ENCODE results near the gene PCDHA13.
"Not testable (repeated sequence)": the region's sequence is repeated elsewhere in the genome, so short reads cannot be mapped to it uniquely, and the experiment has no call there.

PCDHA13 gene, protein sequence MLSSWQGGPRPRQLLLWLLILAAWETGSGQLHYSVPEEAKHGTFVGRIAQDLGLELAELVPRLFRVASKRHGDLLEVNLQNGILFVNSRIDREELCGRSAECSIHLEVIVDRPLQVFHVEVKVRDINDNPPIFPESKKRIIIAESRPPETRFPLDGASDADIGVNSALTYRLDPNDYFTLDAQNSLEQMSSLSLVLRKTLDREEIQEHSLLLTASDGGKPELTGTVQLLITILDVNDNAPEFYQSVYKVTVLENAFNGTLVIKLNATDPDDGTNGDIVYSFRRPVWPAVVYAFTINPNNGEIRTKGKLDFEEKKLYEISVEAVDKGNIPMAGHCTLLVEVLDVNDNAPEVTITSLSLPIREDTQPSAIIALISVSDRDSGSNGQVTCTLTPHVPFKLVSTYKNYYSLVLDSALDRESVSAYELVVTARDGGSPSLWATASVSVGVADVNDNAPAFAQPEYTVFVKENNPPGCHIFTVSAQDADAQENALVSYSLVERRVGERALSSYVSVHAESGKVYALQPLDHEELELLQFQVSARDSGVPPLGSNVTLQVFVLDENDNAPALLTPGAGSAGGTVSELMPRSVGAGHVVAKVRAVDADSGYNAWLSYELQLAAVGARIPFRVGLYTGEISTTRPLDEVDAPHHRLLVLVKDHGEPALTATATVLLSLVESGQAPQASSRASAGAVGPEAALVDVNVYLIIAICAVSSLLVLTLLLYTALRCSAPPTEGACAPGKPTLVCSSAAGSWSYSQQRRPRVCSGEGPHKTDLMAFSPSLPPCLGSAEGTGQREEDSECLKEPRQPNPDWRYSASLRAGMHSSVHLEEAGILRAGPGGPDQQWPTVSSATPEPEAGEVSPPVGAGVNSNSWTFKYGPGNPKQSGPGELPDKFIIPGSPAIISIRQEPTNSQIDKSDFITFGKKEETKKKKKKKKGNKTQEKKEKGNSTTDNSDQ

DNA sequence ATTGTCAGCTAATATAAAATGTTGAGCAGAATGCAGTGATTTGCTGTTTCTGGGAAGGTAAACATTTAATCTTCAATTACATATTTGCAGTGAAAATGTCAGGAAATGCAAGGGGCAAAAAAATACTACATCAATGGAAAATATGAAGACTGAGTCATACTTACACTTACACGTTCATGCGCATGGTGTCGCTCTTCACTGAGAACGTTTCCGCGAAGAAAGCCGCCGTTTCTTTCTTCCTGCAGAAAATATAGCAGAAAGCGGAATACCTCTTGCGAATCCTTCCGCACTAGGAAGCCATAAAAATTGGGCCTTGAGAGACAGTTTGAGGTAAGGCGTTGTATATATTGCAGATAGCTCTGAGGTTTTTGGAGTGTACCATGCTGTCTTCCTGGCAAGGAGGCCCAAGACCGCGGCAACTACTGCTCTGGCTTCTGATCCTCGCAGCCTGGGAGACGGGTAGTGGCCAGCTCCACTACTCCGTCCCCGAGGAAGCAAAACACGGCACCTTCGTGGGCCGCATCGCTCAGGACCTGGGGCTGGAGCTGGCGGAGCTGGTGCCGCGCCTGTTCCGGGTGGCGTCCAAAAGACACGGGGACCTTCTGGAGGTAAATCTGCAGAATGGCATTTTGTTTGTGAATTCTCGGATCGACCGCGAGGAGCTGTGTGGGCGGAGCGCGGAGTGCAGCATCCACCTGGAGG lies at the start of gene PCDHA13:
TSS of gene PCDHA13 (plus strand) at position 236 of the 702 bp plus-strand sequence. CDS start at position 381, 145 bp downstream.
- no peak for DNase-seq

DNA sequence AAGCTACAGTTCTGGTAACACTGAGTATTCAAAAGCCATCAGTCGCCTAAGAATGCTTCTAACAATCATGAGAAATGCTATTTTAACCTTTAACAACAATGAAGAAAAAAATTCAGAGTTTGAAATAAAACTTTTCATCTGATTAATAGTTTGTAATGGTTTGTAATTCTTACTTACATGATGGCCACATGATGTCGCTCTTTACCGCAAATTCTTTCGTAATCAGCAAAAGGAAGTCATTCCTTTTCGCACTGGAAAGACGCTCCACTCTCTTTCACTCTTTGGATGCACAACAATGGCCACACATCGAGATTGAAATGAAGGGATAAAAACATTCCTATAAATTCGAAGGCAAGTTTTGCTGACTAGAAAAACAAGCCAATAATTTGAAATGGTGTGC lies 47.9 kb upstream of the PCDHA13 start, which contains the start of gene PCDHA7:
TSS of gene PCDHA7 (plus strand) at position 277 of the 400 bp plus-strand sequence. CDS start at position 392, 115 bp downstream.
- DNase-seq = no peak

DNA sequence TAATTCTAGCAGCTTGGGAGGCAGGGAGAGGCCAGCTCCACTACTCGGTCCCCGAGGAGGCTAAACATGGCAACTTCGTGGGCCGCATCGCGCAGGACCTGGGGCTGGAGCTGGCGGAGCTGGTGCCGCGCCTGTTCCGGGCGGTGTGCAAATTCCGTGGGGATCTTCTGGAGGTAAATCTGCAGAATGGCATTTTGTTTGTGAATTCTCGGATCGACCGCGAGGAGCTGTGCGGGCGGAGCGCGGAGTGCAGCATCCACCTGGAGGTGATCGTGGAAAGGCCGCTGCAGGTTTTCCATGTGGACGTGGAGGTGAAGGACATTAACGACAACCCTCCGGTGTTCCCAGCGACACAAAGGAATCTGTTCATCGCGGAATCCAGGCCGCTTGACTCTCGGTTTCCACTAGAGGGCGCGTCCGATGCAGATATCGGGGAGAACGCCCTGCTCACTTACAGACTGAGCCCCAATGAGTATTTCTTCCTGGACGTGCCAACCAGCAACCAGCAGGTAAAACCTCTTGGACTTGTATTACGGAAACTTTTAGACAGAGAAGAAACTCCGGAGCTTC lies 47.4 kb upstream of the PCDHA13 start:
- not testable (repeated sequence) for DNase-seq

DNA sequence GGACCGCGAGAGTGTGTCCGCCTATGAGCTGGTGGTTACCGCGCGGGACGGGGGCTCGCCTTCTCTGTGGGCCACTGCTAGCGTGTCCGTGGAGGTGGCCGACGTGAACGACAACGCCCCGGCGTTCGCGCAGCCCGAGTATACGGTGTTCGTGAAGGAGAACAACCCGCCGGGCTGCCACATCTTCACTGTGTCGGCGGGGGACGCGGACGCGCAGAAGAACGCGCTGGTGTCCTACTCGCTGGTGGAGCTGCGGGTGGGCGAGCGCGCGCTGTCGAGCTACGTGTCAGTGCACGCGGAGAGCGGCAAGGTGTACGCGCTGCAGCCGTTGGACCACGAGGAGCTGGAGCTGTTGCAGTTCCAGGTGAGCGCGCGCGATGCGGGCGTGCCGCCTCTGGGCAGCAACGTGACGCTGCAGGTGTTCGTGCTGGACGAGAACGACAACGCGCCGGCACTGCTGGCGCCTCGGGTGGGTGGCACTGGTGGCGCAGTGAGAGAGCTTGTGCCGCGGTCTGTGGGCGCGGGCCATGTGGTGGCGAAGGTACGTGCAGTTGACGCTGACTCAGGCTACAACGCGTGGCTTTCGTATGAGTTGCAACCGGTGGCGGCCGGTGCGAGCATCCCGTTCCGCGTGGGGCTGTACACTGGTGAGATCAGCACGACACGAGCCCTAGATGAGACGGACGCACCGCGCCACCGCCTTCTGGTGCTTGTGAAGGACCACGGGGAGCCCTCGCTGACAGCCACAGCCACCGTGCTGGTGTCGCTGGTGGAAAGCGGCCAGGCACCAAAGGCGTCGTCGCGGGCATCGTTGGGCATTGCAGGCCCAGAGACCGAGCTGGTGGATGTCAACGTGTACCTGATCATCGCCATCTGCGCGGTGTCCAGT lies 46.1 kb upstream of the PCDHA13 start:
- no peak for DNase-seq

DNA sequence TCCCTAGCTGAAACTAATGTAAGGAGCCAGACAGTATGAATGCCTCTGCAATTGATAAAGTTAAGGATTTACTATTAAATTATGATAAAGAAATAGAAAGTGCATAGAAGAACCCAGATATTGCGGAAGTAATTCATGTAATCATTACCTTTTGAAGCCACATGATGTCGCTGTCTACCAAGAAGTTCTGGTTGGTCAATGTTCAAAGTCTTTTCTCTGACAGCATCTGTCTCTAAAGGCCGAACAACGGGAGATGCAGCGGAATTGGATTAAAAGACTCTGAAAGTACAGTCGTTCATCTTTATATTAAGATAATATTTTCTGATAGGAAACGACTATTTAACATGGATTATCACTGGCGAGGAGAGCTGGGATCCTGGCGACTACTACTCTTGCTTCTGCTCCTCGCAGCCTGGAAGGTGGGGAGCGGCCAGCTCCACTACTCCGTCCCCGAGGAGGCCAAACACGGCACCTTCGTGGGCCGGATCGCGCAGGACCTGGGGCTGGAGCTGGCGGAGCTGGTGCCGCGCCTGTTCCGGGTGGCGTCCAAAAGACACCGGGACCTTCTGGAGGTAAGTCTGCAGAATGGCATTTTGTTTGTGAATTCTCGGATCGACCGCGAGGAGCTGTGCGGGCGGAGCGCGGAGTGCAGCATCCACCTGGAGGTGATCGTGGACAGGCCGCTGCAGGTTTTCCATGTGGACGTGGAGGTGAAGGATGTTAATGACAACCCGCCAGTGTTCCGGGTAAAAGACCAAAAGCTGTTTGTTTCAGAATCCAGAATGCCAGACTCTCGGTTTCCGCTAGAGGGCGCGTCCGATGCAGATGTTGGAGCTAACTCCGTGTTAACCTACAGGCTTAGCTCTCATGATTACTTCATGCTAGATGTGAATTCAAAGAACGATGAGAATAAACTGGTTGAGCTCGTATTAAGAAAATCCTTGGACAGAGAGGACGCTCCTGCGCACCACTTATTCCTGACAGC lies 40.7 kb upstream of the PCDHA13 start, which contains the start of gene PCDHA8:
TSS of gene PCDHA8 (plus strand) at position 210 of the 985 bp plus-strand sequence. CDS start at position 345, 135 bp downstream.
- no peak for DNase-seq

DNA sequence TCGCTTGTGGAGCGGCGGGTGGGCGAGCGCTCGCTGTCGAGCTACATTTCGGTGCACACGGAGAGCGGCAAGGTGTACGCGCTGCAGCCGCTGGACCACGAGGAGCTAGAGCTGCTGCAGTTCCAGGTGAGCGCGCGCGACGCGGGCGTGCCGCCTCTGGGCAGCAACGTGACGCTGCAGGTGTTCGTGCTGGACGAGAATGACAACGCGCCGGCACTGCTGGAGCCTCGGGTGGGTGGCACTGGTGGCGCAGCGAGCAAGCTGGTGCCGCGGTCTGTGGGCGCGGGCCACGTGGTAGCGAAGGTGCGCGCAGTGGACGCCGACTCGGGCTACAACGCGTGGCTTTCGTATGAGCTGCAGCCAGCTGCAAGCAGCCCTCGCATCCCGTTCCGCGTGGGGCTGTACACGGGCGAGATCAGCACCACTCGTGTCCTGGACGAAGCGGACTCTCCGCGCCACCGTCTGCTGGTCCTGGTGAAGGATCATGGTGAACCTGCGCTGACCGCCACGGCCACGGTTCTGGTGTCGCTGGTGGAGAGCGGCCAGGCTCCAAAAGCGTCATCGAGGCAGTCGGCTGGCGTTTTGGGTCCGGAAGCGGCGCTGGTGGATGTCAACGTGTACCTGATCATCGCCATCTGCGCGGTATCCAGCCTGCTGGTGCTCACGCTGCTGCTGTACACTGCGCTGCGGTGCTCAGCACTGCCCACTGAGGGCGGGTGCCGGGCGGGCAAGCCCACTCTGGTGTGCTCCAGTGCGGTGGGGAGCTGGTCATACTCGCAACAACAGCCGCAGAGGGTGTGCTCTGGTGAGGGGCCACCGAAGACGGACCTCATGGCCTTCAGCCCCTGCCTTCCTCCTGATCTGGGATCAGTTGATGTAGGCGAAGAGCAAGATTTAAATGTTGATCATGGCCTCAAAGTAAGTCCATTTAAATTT lies 38.9 kb upstream of the PCDHA13 start:
- no peak for DNase-seq

DNA sequence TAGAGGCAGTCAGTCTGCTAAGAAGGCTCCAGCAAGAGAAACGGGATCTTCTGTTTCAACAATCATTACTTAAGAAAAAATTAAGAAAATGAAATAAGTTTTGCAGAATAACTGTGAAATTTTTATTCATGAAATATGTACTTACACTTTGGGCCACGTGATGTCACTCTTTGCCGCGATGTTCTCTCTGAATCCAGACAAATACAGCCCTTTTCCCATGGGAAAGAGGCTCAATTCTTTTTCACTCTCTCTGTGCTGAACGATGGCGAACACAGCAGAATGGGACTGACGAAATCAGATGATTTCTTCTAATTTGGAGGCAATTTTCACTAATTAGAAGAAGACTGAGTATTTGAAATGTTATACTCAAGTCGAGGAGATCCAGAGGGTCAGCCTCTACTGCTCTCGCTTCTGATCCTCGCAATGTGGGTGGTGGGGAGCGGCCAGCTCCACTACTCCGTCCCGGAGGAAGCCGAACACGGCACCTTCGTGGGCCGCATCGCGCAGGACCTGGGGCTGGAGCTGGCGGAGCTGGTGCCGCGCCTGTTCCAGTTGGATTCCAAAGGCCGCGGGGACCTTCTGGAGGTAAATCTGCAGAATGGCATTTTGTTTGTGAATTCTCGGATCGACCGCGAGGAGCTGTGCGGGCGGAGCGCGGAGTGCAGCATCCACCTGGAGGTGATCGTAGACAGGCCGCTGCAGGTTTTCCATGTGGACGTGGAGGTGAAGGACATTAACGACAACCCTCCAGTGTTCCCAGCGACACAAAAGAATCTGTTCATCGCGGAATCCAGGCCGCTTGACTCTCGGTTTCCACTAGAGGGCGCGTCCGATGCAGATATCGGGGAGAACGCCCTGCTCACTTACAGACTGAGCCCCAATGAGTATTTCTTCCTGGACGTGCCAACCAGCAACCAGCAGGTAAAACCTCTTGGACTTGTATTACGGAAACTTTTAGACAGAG lies 33.5 kb upstream of the PCDHA13 start, which contains the start of gene PCDHA9:
TSS of gene PCDHA9 (plus strand) at position 244 of the 964 bp plus-strand sequence. CDS start at position 358, 114 bp downstream.
- DNase-seq = not testable (repeated sequence)

DNA sequence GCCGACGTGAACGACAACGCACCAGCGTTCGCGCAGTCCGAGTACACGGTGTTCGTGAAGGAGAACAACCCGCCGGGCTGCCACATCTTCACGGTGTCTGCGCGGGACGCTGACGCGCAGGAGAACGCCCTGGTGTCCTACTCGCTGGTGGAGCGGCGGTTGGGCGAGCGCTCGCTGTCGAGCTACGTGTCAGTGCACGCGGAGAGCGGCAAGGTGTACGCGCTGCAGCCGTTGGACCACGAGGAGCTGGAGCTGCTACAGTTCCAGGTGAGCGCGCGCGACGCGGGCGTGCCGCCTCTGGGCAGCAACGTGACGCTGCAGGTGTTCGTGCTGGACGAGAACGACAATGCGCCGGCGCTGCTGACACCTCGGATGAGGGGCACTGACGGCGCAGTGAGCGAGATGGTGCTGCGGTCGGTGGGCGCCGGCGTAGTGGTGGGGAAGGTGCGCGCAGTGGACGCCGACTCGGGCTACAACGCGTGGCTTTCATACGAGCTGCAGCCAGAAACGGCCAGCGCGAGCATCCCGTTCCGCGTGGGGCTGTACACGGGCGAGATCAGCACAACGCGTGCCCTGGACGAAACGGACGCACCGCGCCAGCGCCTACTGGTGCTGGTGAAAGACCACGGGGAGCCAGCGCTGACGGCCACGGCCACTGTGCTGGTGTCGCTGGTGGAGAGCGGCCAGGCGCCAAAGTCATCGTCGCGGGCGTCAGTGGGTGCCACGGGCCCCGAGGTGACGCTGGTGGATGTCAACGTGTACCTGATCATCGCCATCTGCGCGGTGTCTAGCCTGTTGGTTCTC lies 31.9 kb upstream of the PCDHA13 start:
- not testable (repeated sequence) for DNase-seq

DNA sequence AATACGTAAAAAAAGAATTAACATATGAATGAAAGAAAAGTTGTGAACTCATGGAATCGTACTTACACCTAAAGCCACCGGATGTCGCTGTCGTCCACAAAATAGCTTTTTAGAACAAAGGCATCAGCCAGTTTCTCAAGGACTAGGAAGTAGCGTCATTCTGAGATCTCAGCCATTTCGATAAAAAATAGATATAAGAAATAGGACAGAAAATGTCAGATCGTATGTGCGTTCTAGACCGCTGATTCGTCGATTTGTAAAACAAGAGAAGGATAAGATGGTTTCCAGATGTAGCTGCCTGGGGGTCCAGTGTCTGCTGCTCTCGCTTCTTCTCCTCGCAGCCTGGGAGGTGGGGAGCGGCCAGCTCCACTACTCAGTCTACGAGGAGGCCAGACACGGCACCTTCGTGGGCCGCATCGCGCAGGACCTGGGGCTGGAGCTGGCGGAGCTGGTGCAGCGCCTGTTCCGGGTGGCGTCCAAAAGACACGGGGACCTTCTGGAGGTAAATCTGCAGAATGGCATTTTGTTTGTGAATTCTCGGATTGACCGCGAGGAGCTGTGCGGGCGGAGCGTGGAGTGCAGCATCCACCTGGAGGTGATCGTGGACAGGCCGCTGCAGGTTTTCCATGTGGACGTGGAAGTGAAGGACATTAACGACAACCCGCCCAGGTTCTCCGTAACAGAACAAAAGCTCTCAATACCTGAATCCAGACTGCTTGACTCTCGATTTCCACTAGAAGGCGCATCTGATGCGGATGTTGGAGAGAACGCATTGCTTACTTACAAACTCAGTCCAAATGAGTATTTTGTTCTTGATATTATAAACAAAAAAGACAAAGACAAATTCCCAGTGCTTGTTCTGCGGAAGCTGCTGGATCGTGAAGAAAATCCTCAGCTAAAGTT lies 25.9 kb upstream of the PCDHA13 start, which contains the start of gene PCDHA10:
TSS of gene PCDHA10 (plus strand) at position 126 of the 903 bp plus-strand sequence. CDS start at position 278, 152 bp downstream.
- no peak for DNase-seq

DNA sequence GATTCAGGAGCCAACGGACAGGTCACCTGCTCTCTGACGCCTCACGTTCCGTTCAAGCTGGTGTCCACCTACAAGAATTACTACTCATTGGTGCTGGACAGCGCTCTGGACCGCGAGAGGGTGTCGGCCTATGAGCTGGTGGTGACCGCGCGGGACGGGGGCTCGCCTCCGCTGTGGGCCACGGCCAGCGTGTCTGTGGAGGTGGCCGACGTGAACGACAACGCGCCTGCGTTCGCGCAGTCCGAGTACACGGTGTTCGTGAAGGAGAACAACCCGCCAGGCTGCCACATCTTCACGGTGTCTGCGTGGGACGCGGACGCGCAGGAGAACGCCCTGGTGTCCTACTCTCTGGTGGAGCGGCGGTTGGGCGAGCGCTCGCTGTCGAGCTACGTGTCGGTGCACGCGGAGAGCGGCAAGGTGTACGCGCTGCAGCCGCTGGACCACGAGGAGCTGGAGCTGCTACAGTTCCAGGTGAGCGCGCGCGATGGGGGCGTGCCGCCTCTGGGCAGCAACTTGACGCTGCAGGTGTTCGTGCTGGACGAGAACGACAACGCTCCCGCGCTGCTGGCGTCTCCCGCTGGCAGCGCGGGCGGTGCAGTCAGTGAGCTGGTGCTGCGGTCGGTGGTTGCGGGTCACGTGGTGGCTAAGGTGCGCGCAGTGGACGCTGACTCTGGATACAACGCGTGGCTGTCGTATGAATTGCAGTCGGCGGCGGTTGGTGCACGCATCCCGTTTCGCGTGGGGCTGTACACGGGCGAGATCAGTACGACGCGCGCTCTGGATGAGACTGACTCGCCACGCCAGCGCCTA lies 24.5 kb upstream of the PCDHA13 start:
- no peak for DNase-seq

DNA sequence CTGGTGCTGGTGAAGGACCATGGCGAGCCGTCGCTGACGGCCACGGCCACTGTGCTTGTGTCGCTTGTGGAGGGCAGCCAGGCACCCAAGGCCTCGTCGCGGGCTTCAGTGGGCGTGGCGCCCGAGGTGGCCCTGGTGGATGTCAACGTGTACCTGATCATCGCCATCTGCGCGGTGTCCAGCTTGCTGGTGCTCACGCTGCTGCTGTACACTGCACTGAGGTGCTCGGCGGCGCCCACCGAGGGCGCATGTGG lies 24.0 kb upstream of the PCDHA13 start:
- DNase-seq = no peak

DNA sequence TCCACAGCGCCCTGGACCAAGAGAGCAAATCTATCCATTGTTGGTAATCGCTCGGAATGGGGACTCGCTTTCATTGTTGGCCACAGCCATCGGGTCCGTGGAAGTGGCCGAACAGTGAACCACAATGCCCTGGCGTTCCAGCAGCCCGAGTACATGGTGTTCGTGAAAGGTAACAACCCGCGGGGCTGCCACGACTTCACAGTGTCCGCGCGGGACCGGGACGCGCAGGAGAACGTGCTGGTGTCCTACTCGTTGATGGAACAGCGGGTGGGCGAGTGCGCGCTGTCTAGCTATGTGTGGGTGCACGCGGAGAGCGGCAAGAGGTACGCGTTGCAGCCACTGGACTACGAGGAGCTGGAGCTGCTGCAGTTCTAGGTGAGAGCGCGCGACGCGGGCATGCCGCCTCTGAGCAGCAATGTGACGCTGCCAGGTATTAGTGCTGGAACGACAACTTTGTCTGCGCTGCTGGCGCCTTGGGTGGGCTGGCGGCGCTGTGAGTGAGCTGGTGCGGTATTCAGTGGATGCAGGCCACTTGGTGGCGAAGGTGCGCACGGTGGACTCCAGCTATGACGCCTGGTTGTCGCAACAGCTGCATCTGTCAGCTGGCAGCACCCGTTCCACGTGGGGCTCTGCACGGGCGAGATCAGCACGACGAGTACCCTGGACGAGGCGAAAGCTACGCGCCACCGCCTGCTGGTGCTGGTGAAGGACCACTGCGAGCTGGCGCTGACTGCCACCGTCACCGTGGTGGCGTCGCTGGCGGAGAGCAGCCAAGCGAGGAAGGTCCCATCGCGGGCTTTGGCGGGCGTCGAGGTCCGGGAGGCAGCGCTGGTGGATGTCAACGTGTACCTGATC lies 19.3 kb upstream of the PCDHA13 start:
- DNase-seq = no peak

DNA sequence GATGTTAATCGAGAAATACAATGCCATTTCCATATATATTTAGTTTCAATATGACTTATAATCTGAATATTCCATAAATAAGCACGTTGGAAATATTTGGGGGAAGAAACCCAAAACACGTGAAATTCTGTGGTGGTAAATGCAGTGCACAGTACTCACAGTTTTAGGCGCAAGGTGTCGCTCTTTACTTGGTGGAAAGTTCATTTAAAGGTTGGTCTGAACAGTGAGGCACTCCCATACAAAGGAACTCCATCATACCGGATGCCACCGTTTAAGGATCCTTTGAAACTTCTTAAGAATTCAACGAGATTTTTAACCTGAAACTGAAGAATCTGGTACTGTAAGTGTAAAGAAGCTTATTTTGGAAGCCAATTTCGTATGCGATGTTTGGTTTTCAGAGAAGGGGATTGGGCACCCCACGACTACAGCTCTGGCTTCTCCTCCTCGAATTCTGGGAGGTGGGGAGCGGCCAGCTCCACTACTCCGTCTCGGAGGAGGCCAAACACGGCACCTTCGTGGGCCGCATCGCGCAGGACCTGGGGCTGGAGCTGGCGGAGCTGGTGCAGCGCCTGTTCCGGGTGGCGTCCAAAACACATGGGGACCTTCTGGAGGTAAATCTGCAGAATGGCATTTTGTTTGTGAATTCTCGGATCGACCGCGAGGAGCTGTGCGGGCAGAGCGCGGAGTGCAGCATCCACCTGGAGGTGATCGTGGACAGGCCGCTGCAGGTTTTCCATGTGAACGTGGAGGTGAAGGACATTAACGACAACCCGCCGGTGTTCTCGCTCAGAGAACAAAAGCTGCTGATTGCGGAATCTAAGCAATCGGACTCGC lies 13.0 kb upstream of the PCDHA13 start, which contains the start of gene PCDHA11:
TSS of gene PCDHA11 (plus strand) at position 237 of the 834 bp plus-strand sequence. CDS start at position 384, 147 bp downstream.
- no peak for DNase-seq
